D721Med (cell line): ENCODE results near the gene SLC26A3.

ENCODE experiments used
- DNase-seq: peaks from one replicate; pipeline ENCODE4 v3.0.0; 2011; ENCODE audit warnings: low spot score; ENCODE audit not compliant: insufficient read length
- FAIRE-seq: peaks from 2 replicates; lab custom pipeline; 2011; peaks lifted over from hg19 to GRCh38; lab: Jason Lieb, UNC
- CTCF ChIP-seq: IDR thresholded peaks from 2 replicates; pipeline ENCODE4 v1.5.1; 2012; ENCODE audit warnings: mild to moderate bottlenecking, control low read depth; ENCODE audit not compliant: insufficient read depth; ENCODE audit errors: missing control alignments

The SLC26A3 gene

GRCh38 chr7:107758667-107759066 lies 44.4 kb downstream of the SLC26A3 start:
- TF ChIP-seq CTCF = no peak
- DNase-seq = no peak
- FAIRE-seq = no peak

- no peak for TF ChIP-seq CTCF
- DNase-seq (no peak), FAIRE-seq (no peak)
These were observed 48.4 kb downstream of the SLC26A3 start for GRCh38 chr7:107754642-107755041.

- no peak for DNase-seq
- no peak for FAIRE-seq
- TF ChIP-seq CTCF = no peak
These were observed 51.9 kb downstream of the SLC26A3 start for GRCh38 chr7:107751113-107751512.

GRCh38 chr7:107746006-107746405 lies 57.0 kb downstream of the SLC26A3 start:
- FAIRE-seq = no peak
- DNase-seq = no peak
- TF ChIP-seq CTCF = no peak

GRCh38 chr7:107744345-107744750 lies 58.7 kb downstream of the SLC26A3 start:
- FAIRE-seq (no peak), DNase-seq (no peak)
- TF ChIP-seq CTCF = no peak

GRCh38 chr7:107743567-107744344 lies 59.3 kb downstream of the SLC26A3 start, which contains the start of gene CBLL1:
CBLL1 (plus strand) TSS chr7:107744142; CDS start chr7:107744164, 22 bp downstream.
- peak; percentile 79 for TF ChIP-seq CTCF
- DNase-seq (peak; percentile 47), FAIRE-seq (no peak)

GRCh38 chr7:107742678-107743566 lies 60.1 kb downstream of the SLC26A3 start:
- FAIRE-seq (no peak), DNase-seq (no peak)
- no peak for TF ChIP-seq CTCF
